Measurements from ENCODE around the gene TNPO3.
A peak's percentile ranks its signal among the peaks of the same experiment; 100 is the strongest.

The TNPO3 gene

GRCh38 chr7:128904381-128905197 is 150.3 kb downstream of the TNPO3 start:
- peak; percentile 55 for DNase-seq
